GM21367 (cell line): ENCODE data around the gene DEFB119.
"Not testable (repeated sequence)": the region's sequence is repeated elsewhere in the genome, so short reads cannot be mapped to it uniquely, and the experiment has no call there.

Experiments used
- ATAC-seq: cut with Tn5 transposase; IDR thresholded peaks from one replicate; pipeline ENCODE4 v1.9.1; 2021; ENCODE audit not compliant: unreplicated experiment

DEFB119 gene

DNA sequence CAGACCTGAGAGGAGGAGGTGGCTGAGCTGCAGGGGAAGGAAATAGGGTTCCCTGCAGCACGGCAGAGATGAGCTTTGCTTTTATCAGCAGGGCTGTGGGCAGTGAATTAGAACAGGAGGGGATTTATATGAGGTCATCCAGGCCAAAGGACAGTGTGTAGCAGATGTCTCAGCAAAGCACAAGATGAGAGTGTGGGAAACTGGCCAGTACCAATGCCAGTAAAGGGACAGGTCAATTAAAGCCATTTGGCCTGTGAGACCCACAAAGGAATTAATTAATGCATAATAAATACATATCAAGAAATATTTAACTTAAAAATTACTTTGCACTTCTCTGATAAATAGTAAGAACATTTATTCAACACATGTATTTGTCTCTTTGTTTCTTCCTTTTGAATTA is at the start of gene DEFB119:
DEFB119 (minus strand) TSS at position 101 of the 400 bp plus-strand sequence. CDS start 107 bp downstream, outside the sequence.
- no peak for ATAC-seq

GRCh38 chr20:31430568-31431115 is 40.3 kb upstream of the DEFB119 start:
- ATAC-seq, result no peak

- not testable (repeated sequence) for ATAC-seq
These were observed 37.2 kb upstream of the DEFB119 start for GRCh38 chr20:31427576-31427975.

- not testable (repeated sequence) for ATAC-seq
These were observed 36.6 kb upstream of the DEFB119 start for GRCh38 chr20:31426891-31427551.

GRCh38 chr20:31425797-31426196 is 35.4 kb upstream of the DEFB119 start:
- no peak for ATAC-seq

DNA sequence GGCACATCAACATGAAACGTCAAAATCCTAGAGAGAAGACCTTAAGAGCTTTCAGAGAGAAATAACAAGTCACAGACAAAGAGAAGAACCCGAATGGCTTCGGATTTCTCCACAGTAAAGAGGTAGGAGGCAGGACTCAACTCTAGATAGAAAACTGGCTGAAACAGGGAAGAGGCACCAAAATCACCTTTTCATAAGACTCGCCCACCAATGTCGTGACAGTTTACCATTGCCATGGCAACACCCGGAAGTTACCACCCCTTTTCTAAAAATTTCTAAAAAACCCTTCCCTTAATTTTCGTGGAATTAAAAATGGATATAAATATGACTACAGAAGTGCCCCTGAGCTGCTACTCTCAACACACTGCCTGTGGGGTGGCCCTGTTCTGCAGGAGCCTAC is 27.9 kb upstream of the DEFB119 start:
- ATAC-seq, result no peak

DNA sequence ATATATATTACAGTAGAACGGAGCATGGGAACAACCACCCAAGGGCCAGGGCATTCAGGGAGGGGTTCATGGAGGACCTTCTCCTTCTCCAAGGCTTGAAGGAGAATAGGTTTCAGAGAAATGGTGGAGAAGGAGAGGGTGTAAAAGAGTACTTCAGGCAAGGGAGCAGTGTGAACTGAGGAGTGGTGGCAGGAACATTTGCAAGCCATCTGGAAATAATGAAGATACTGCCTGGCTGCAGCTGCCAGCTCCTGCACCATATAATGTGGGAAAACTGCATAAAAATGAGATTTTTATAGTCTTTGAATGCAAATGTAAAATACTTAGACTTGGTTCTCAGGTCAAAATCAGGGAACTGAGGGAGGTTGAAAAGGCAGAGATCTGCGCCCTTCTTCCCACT is 25.3 kb upstream of the DEFB119 start:
- ATAC-seq, result no peak

GRCh38 chr20:31414381-31414780 is 24.0 kb upstream of the DEFB119 start:
- ATAC-seq, result no peak

GRCh38 chr20:31410011-31410410 is 19.6 kb upstream of the DEFB119 start:
- ATAC-seq, result no peak

GRCh38 chr20:31406115-31406514 is 15.7 kb upstream of the DEFB119 start, which contains the start of gene DEFB121:
Gene DEFB121, minus strand, starts transcription at chr20:31406215. Its CDS starts 63 bp downstream, at chr20:31406152.
- ATAC-seq, result no peak

GRCh38 chr20:31403886-31404285 is 13.5 kb upstream of the DEFB119 start:
- no peak for ATAC-seq

DNA sequence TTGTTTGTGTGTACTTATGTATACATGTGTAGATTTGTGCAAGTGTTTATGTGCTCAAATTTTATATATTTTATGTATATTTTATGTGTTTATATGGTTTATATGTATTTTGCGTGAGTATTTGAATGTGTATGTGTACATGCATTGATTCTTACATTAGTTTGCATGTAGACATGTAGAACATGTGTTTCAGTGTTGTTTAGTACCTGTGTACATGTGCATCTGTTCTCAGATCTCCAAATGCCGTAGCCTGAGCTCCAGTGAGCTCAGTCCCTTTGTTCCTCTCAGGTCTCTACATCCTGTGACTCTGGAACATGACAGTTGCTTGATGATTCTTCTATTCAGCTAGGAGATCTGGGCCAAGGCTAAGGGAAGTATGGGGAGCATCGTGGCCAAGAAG is 4.5 kb upstream of the DEFB119 start:
- no peak for ATAC-seq

DNA sequence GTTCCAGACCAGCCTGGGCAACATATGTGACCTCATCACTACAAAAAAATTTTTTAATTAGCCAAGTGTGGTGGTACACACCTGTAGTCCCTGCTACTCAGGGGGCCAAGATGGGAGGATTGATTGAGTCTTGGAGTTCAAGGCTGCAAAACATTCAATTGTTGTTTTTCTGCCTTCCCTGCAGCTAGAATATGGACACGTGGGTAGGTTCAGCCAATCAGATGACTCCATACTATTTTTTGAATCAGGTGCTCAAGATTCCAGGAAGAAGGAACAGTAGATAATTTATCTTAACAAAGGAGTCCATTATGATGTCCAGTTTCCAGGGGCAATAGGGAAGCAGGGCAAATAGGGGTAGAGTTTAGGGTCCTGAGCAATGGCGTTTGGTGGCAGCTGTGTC is 2.4 kb upstream of the DEFB119 start:
- ATAC-seq, result no peak

DNA sequence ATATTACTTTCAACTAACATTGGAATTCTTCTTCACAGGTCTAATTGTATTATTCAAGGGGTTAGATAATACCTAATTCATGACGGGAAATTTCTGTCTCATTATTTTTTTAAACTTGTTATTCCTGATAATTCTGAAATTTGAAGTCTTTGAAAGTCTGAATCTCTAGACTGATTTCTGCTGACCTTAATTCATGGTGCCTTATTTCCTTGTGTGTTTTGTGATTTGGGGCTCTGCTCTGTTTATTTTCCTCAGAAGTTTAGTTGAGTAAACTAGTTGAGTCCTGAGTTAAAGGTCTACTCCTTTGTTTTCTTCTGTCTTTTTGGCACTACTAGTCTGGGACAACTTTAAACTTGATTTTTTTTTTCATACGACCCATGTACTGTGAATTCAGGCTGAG is 16.0 kb downstream of the DEFB119 start:
- ATAC-seq, result no peak

DNA sequence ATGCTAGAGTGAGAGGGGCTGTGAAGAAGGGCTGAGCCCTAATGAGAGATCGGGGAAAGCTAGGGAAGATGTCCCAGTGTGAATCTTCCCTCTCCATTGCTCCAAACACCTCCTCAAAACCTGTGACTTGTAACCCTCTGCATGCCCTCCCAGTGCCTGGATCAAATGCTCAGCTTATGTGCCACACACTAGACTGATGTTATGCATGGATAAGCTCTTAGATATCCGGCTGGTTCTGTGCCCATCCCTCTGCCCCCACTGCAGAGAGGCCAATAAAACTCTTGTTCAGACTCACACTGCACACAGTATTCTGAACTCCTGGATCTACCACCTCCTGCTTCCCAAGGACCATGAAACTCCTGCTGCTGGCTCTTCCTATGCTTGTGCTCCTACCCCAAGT is 22.1 kb downstream of the DEFB119 start, which contains the start of gene DEFB118:
DEFB118 (plus strand) TSS at position 301 of the 400 bp plus-strand sequence; CDS start at position 351, 50 bp downstream.
- no peak for ATAC-seq

GRCh38 chr20:31364272-31364671 is 26.1 kb downstream of the DEFB119 start:
- ATAC-seq, result not testable (repeated sequence)

DNA sequence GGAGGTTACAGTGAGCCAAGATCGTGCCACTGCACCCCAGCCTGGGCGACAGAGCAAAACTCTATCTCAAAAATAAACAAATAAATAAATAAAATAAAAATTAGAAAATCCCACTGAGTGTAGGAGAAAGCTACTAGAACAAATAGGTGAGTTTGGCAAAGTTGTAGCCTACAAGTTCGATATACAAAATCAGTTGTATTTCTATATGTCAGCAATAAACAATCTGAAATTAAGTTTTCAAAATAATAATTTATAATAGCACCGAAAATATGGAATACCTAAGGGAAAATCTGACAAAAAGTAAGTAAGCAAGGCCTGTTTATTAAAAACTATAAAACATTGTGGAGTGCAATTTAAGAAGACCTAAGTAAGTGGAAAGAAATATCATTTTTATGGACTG is 27.1 kb downstream of the DEFB119 start:
- ATAC-seq, result no peak

- ATAC-seq, result no peak
These were observed 34.4 kb downstream of the DEFB119 start for GRCh38 chr20:31355981-31356380.

DNA sequence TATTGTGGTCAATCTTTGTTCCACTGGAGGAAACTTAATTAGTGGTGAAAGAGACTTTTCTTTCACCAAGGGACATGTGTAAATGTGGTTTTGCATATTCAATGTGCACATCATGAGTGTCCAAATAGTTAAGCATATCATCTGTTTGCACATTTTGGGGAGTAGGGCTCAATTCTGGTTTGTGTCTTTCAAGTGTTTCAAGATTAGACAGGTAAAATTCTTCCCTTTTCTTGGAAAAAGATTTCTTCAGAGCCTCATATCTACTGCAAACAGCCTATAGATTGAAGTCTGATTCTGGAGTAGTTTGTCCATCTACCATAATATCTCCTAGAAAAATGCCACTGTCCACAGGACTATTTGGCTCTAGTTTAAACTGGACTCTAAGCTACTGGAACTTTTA is 48.9 kb downstream of the DEFB119 start:
- ATAC-seq, result no peak

GRCh38 chr20:31330893-31331292 is 59.5 kb downstream of the DEFB119 start:
- ATAC-seq, result no peak
